Measurements from ENCODE around the gene SRGN.

Gene SRGN

GRCh38 chr10:69089638-69090599 lies 2.0 kb downstream of the SRGN start:
- no peak for DNase-seq

GRCh38 chr10:69090685-69091084 lies 2.8 kb downstream of the SRGN start:
- no peak for DNase-seq

GRCh38 chr10:69091143-69091651 lies 3.3 kb downstream of the SRGN start:
- no peak for DNase-seq

GRCh38 chr10:69092959-69093850 lies 5.3 kb downstream of the SRGN start:
- DNase-seq: peak; percentile 29

- DNase-seq: no peak
Observed at GRCh38 chr10:69093933-69094332, 6.0 kb downstream of the SRGN start.

- no peak for DNase-seq
Observed at GRCh38 chr10:69096045-69096444, 8.1 kb downstream of the SRGN start.

GRCh38 chr10:69097729-69098128 lies 9.8 kb downstream of the SRGN start:
- no peak for DNase-seq

GRCh38 chr10:69100136-69100872 lies 12.4 kb downstream of the SRGN start:
- DNase-seq: no peak

- DNase-seq: no peak
Observed at GRCh38 chr10:69101451-69102095, 13.7 kb downstream of the SRGN start.

GRCh38 chr10:69102440-69102839 lies 14.5 kb downstream of the SRGN start:
- DNase-seq: no peak

GRCh38 chr10:69103784-69104183 lies 15.9 kb downstream of the SRGN start:
- no peak for DNase-seq

- no peak for DNase-seq
Observed at GRCh38 chr10:69104994-69105790, 17.3 kb downstream of the SRGN start.

- DNase-seq: no peak
Observed at GRCh38 chr10:69107176-69107490, 19.2 kb downstream of the SRGN start.

- DNase-seq: no peak
Observed at GRCh38 chr10:69107699-69108098, 19.8 kb downstream of the SRGN start.

GRCh38 chr10:69119896-69120295 lies 32.0 kb downstream of the SRGN start:
- no peak for DNase-seq

- DNase-seq: no peak
Observed at GRCh38 chr10:69123306-69123746, 35.4 kb downstream of the SRGN start.

- DNase-seq: peak; percentile 100
Observed at GRCh38 chr10:69123747-69124562, 36.1 kb downstream of the SRGN start, which contains the start of gene VPS26A. TSS of gene VPS26A (plus strand) at chr10:69124178. CDS start at chr10:69124278, 100 bp downstream.

- peak; percentile 81 for DNase-seq
Observed at GRCh38 chr10:69124563-69125268, 36.8 kb downstream of the SRGN start.

GRCh38 chr10:69125554-69125953 lies 37.7 kb downstream of the SRGN start:
- DNase-seq: no peak

Data from right kidney (tissue), 1 donor.